ENCODE results near the gene RBM22. TPM values are rescaled to one million over a fixed set of nuclear protein-coding genes. Genes with fewer than 3 reads are reported as not detected.

RBM22 gene
- polyA plus RNA-seq, 2 of the 4 experiments (the other 2 are of a cell fraction) = 42.2 to 75.7 TPM

DNA sequence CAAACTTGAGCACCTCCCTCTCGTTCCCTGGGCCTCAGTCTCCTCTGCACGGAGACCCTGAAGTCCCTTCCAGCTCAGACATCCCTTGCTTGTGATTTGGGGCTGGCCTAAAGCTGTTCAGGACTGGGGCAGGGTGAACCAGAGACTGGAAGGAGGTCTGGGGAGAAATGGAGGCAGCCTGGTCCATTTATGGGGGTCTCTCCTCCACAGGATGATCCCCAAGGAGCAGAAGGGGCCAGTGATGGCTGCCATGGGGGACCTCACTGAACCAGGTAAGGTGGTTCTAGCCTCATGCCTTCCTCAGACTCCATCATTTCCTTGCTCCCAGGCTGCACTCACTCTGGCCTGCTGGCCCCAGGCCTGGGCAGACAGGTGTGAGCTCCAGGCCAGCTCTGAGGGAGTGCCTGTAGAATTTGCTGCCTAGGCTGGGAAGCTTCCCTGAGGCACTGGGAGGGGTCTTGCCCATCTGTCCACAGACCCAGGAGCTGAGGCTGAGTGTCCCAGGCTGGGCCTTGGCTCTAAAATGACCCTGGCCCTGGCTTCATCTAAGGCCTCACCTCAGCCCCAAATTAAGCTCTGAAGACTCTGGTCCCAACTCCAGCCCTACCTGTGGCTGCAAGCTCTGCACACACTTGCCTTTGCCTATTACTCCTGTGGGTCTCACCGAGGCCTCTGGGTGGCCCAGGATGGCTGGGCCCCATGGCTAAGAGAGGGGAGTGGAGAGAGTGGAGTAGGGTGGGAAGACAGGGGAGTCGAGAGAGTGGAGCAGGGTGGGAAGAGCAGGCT is 37.9 kb downstream of the RBM22 start:
- H3K4me1 ChIP-seq = peaks cover 9% of the 10 kb centered on the region; the same call in 2 of the 3 replicates
- no peak overlapping the region for H3K4me3 ChIP-seq
- H3K27ac ChIP-seq = no peak overlapping the region
- CTCF ChIA-PET = interaction anchor here (2.2 to 3.5 kb wide), 2 partner anchors 9 to 102 kb away, joined by 6 to 26 read pairs; no protein-coding TSS in a partner anchor
- H3K9me3 ChIP-seq = no peaks in the 10 kb centered on the region
- no peak for FAIRE-seq
- no peak for DNase-seq (ENCODE audit: low read depth in 1 of 2, low spot score in 1 of 2)
- ATAC-seq = no peak; a peak in 1 of 6 replicates
- H3K4me2 ChIP-seq = no peak overlapping the region
- 75% methylated on average over 4 of the region's 4 CpGs for WGBS (ENCODE audit: missing lambda C conversion rate)
- TF ChIP-seq POLR2AphosphoS2 (conservative IDR thresholded peaks at IDR 0.05; ENCODE audit: low read length) = no peak
- TF ChIP-seq GATA3 (IDR thresholded peaks at IDR 0.05; ENCODE audit: borderline replicate concordance) = no peak
- no peak for TF ChIP-seq CTCF (IDR thresholded peaks at IDR 0.05)
- TF ChIP-seq CEBPB (IDR thresholded peaks at IDR 0.05) = no peak
- TF ChIP-seq MYC (IDR thresholded peaks at IDR 0.05; ENCODE audit: borderline replicate concordance, low read length) = no peak
- TF ChIP-seq NR3C1 (IDR thresholded peaks at IDR 0.05) = no peak
- no peak for TF ChIP-seq JUNB (IDR thresholded peaks at IDR 0.05)
- TF ChIP-seq TFCP2L1 (CRISPR knock-in tag; IDR thresholded peaks at IDR 0.05) = no peak
- TF ChIP-seq, protein P1, sequence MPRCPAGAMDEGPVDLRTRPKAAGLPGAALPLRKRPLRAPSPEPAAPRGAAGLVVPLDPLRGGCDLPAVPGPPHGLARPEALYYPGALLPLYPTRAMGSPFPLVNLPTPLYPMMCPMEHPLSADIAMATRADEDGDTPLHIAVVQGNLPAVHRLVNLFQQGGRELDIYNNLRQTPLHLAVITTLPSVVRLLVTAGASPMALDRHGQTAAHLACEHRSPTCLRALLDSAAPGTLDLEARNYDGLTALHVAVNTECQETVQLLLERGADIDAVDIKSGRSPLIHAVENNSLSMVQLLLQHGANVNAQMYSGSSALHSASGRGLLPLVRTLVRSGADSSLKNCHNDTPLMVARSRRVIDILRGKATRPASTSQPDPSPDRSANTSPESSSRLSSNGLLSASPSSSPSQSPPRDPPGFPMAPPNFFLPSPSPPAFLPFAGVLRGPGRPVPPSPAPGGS (IDR thresholded peaks at IDR 0.05) = no peak
- POLR2A ChIA-PET = interaction anchor here (0.8 to 1.2 kb wide), 2 partner anchors 38 to 213 kb away, joined by 3 to 4 read pairs; partner anchors contain the start of genes RBM22 and RPS14

- ChIA-PET CTCF (interaction anchor here (0.7 to 11.2 kb wide), 6 partner anchors 9 to 117 kb away, joined by 3 to 143 read pairs (median 4); partner anchors contain the start of genes RBM22, SMIM3 and SYNPO), POLR2A (no interaction called here)
- FAIRE-seq (no peak), DNase-seq (ENCODE audit: low read depth in 1 of 2, low spot score in 1 of 2) (no peak), ATAC-seq (no peak)
- 67% methylated on average over 10 of the region's 10 CpGs for WGBS (ENCODE audit: missing lambda C conversion rate)
- Histone ChIP-seq H3K4me3 (no peak overlapping the region), H3K27ac (no peak overlapping the region), H3K4me2 (no peak overlapping the region), H3K4me1 (peaks cover 18% of the 10 kb centered on the region), H3K9me3 (no peaks in the 10 kb centered on the region)
- no peak for TF ChIP-seq POLR2A (IDR thresholded peaks at IDR 0.05; ENCODE audit: low read length)
- TF ChIP-seq CBX2 (IDR thresholded peaks at IDR 0.05; ENCODE audit: borderline replicate concordance, low read depth) = no peak
- no peak for TF ChIP-seq HOXB13 (CRISPR knock-in tag; IDR thresholded peaks at IDR 0.05; ENCODE audit: low read depth)
- TF ChIP-seq, protein P1 (IDR thresholded peaks at IDR 0.05) = no peak
- TF ChIP-seq, protein P2, sequence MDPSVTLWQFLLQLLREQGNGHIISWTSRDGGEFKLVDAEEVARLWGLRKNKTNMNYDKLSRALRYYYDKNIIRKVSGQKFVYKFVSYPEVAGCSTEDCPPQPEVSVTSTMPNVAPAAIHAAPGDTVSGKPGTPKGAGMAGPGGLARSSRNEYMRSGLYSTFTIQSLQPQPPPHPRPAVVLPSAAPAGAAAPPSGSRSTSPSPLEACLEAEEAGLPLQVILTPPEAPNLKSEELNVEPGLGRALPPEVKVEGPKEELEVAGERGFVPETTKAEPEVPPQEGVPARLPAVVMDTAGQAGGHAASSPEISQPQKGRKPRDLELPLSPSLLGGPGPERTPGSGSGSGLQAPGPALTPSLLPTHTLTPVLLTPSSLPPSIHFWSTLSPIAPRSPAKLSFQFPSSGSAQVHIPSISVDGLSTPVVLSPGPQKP (IDR thresholded peaks at IDR 0.05; ENCODE audit: low read depth, low read length) = no peak
- no peak for TF ChIP-seq HDAC2 (IDR thresholded peaks at IDR 0.05)
- TF ChIP-seq NPAS2 (CRISPR knock-in tag; IDR thresholded peaks at IDR 0.05; ENCODE audit: borderline replicate concordance) = no peak
- TF ChIP-seq EP300 (IDR thresholded peaks at IDR 0.05) = no peak
- TF ChIP-seq ZC3H11A (IDR thresholded peaks at IDR 0.05) = no peak
- TF ChIP-seq RAD21 (conservative IDR thresholded peaks at IDR 0.05 in 1 of 2, IDR thresholded peaks at IDR 0.05 in 1 of 2) = no peak
- TF ChIP-seq ATOH8 (CRISPR knock-in tag; IDR thresholded peaks at IDR 0.05; ENCODE audit: low read depth) = no peak
Observed at GRCh38 chr5:150661821-150662596, 38.9 kb downstream of the RBM22 start.
